H9 (cell line): ENCODE results near the gene TSPAN6. TPM values are rescaled to one million over a fixed set of nuclear protein-coding genes. Genes with fewer than 3 reads are reported as not detected.

Source experiments
- DNase-seq: peaks from one replicate; pipeline ENCODE4 v3.0.0-alpha.2; 2017
- H2AFZ ChIP-seq: one replicate; pipeline ENCODE4 v1.6.1; 2013; ENCODE audit warnings: mild to moderate bottlenecking, low read length, control low read depth, moderate library complexity
- H2AK5ac ChIP-seq: 2 replicates; pipeline ENCODE4 v1.6.1; 2013; ENCODE audit warnings: low read length, control low read depth, mixed read lengths; ENCODE audit not compliant: insufficient read length
- H2BK120ac ChIP-seq: one replicate; pipeline ENCODE4 v1.6.1; 2013; ENCODE audit warnings: low read depth, mild to moderate bottlenecking, low read length, control low read depth, inconsistent platforms; ENCODE audit not compliant: poor library complexity, severe bottlenecking
- H2BK12ac ChIP-seq: 2 replicates; pipeline ENCODE4 v1.6.1; 2013; ENCODE audit warnings: low read length, control low read depth, mixed read lengths, low read depth; ENCODE audit not compliant: insufficient read length
- H2BK15ac ChIP-seq: 2 replicates; pipeline ENCODE4 v1.6.1; 2013; ENCODE audit warnings: low read depth, low read length, control low read depth
- H2BK20ac ChIP-seq: one replicate; pipeline ENCODE4 v1.6.1; 2013; ENCODE audit warnings: low read depth, mild to moderate bottlenecking, low read length, control low read depth, inconsistent platforms; ENCODE audit not compliant: poor library complexity, severe bottlenecking
- H2BK5ac ChIP-seq: 2 replicates; pipeline ENCODE4 v1.6.1; 2013; ENCODE audit warnings: low read length, control low read depth, mixed read lengths; ENCODE audit not compliant: insufficient read length
- H3K14ac ChIP-seq: 2 replicates; pipeline ENCODE4 v1.6.1; 2013; ENCODE audit warnings: low read length, control low read depth; ENCODE audit not compliant: insufficient read depth
- H3K18ac ChIP-seq: 2 replicates; pipeline ENCODE4 v1.6.1; 2013; ENCODE audit warnings: low read depth, mild to moderate bottlenecking, mixed read lengths, low read length, control low read depth; ENCODE audit not compliant: insufficient read length
- H3K23ac ChIP-seq: 2 replicates; pipeline ENCODE4 v1.6.1; 2013; ENCODE audit warnings: low read length, control low read depth, mixed read lengths, low read depth; ENCODE audit not compliant: insufficient read length
- H3K23me2 ChIP-seq: 2 replicates; pipeline ENCODE4 v1.6.1; 2013; ENCODE audit warnings: low read depth, mild to moderate bottlenecking, mixed read lengths, low read length, control low read depth; ENCODE audit not compliant: insufficient read length, poor library complexity, severe bottlenecking
- H3K27ac ChIP-seq: 2 replicates; pipeline ENCODE4 v1.5.1; 2013; ENCODE audit warnings: low read length, control low read depth, mixed read lengths, low read depth; ENCODE audit not compliant: insufficient read length
- H3K27me3 ChIP-seq: 2 replicates; pipeline ENCODE4 v1.6.1; 2013; ENCODE audit warnings: low read length, control low read depth, inconsistent platforms; ENCODE audit not compliant: insufficient read depth
- H3K4ac ChIP-seq: 2 replicates; pipeline ENCODE4 v1.6.1; 2013; ENCODE audit warnings: low read depth, mild to moderate bottlenecking, control low read depth, inconsistent platforms, low read length, moderate library complexity
- H3K4me1 ChIP-seq: 2 replicates; pipeline ENCODE4 v1.6.1; 2013; ENCODE audit warnings: low read length, control low read depth, inconsistent platforms; ENCODE audit not compliant: insufficient read depth
- H3K4me2 ChIP-seq: 2 replicates; pipeline ENCODE4 v1.6.1; 2013; ENCODE audit warnings: low read length, control low read depth, mixed read lengths; ENCODE audit not compliant: insufficient read length, insufficient read depth
- H3K56ac ChIP-seq: 2 replicates; pipeline ENCODE4 v1.6.1; 2013; ENCODE audit warnings: low read depth, mild to moderate bottlenecking, mixed read lengths, low read length, control low read depth; ENCODE audit not compliant: insufficient read length
- H3K79me1 ChIP-seq: 2 replicates; pipeline ENCODE4 v1.6.1; 2013; ENCODE audit warnings: low read depth, mild to moderate bottlenecking, moderate library complexity, low read length, control low read depth, inconsistent platforms; ENCODE audit not compliant: insufficient read depth, poor library complexity, severe bottlenecking
- H3K79me2 ChIP-seq: 2 replicates; pipeline ENCODE4 v1.6.1; 2013; ENCODE audit warnings: low read length, control low read depth, inconsistent platforms; ENCODE audit not compliant: insufficient read depth
- H3K9ac ChIP-seq: 2 replicates; pipeline ENCODE4 v1.6.1; 2013; ENCODE audit warnings: low read length, control low read depth, mixed read lengths; ENCODE audit not compliant: insufficient read length; ENCODE audit errors: extremely low read depth
- H3K9me3 ChIP-seq: one replicate; pipeline ENCODE4 v1.6.1; 2013; ENCODE audit warnings: low read depth, low read length, inconsistent platforms; ENCODE audit not compliant: control insufficient read depth
- H3T11ph ChIP-seq: one replicate; pipeline ENCODE4 v1.6.1; 2013; ENCODE audit warnings: mild to moderate bottlenecking, low read length, control low read depth, inconsistent platforms
- H4K20me1 ChIP-seq: one replicate; pipeline ENCODE4 v1.6.1; 2013; ENCODE audit not compliant: control insufficient read depth, insufficient read length, insufficient read depth
- H4K5ac ChIP-seq: 2 replicates; pipeline ENCODE4 v1.6.1; 2013; ENCODE audit warnings: low read depth, mild to moderate bottlenecking, mixed read lengths, low read length, control low read depth; ENCODE audit not compliant: insufficient read length
- H4K8ac ChIP-seq: replicated peaks from 2 replicates; pipeline ENCODE4 v1.6.1; 2013; ENCODE audit warnings: low read length, control low read depth, mixed read lengths, low read depth; ENCODE audit not compliant: insufficient read length
- H4K91ac ChIP-seq: 2 replicates; pipeline ENCODE4 v1.6.1; 2013; ENCODE audit warnings: low read depth, mild to moderate bottlenecking, moderate library complexity, mixed read lengths, low read length, control low read depth; ENCODE audit not compliant: insufficient read length
- H3K27ac Mint-ChIP-seq, 3 experiments: 2 replicates in 2 of 3; 3 replicates in 1 of 3; pipeline ENCODE4 v1.8.0; 2020 to 2021; ENCODE audit warnings: mixed read lengths in 3 of 3, mild to moderate bottlenecking in 1 of 3, moderate library complexity in 1 of 3
- H3K27me3 Mint-ChIP-seq: 2 replicates; pipeline ENCODE4 v1.8.0; 2021; ENCODE audit warnings: low read depth, mild to moderate bottlenecking, moderate library complexity, mixed read lengths
- H3K36me3 Mint-ChIP-seq, 3 experiments: 2 replicates in 2 of 3; 3 replicates in 1 of 3; pipeline ENCODE4 v1.8.0; 2020 to 2021; ENCODE audit warnings: low read depth in 3 of 3, mixed read lengths in 3 of 3; ENCODE audit not compliant: insufficient read depth in 1 of 3
- H3K4me1 Mint-ChIP-seq, 2 experiments: 2 replicates each; pipeline ENCODE4 v1.8.0; 2020; ENCODE audit warnings: mixed read lengths in 2 of 2
- H3K4me3 Mint-ChIP-seq, 2 experiments: 2 replicates in 1 of 2; 3 replicates in 1 of 2; pipeline ENCODE4 v1.8.0; 2020 to 2021; ENCODE audit warnings: mild to moderate bottlenecking in 2 of 2, mixed read lengths in 2 of 2, moderate library complexity in 1 of 2
- H3K9me3 Mint-ChIP-seq, 2 experiments: 2 replicates in 1 of 2; 3 replicates in 1 of 2; pipeline ENCODE4 v1.8.0; 2020; ENCODE audit warnings: mild to moderate bottlenecking in 2 of 2, mixed read lengths in 2 of 2, moderate library complexity in 1 of 2
- CTCF ChIP-seq: fragments of 200-600 bp; sonication (generic); conservative IDR thresholded peaks from 3 replicates; pipeline ENCODE4 v1.8.0; 2021; ENCODE audit warnings: antibody characterized with exemption, mild to moderate bottlenecking
- WGBS: extraction: QIAGEN DNeasy Blood & Tissue Kit; methylation state at CpG from one replicate; pipeline ENCODE4 v1.1.7; 2013; ENCODE audit warnings: missing lambda C conversion rate, low lambda C conversion rate, mixed read lengths; ENCODE audit not compliant: insufficient read length; ENCODE audit errors: extremely low coverage; 5-methylcytosine and 5-hydroxymethylcytosine counted together
- total RNA-seq: library from RNA; stranded (reverse); gene quantifications from 2 replicates; pipeline ENCODE4 v1.2.1, GENCODE V29; 2021

The TSPAN6 gene
- total RNA-seq, 1 experiment from 2014 or later: 61.3 TPM

GRCh38 chrX:100596601-100597000, 40.0 kb downstream of the TSPAN6 start:
- Histone ChIP-seq H3T11ph (no peak overlapping the region), H4K5ac (no peak overlapping the region), H2BK120ac (no peak overlapping the region), H3K4me2 (no peak overlapping the region), H3K9ac (no peak overlapping the region), H2BK5ac (no peak overlapping the region), H3K27me3 (no peaks in the 10 kb centered on the region), H2BK15ac (no peak overlapping the region), H4K8ac (no peak overlapping the region), H3K23ac (no peak overlapping the region), H3K4ac (no peak overlapping the region), H4K91ac (no peak overlapping the region), H3K79me1 (no peaks in the 10 kb centered on the region), H2AK5ac (no peak overlapping the region), H4K20me1 (no peaks in the 10 kb centered on the region), H3K27ac (no peak overlapping the region), H3K79me2 (no peaks in the 10 kb centered on the region), H3K18ac (no peak overlapping the region), H2AFZ (no peak overlapping the region), H3K23me2 (no peaks in the 10 kb centered on the region), H2BK12ac (no peak overlapping the region), H2BK20ac (no peak overlapping the region), H3K4me1 (peaks cover 10% of the 10 kb centered on the region; the same call in 1 of the 2 replicates), H3K56ac (no peak overlapping the region), H3K14ac (no peak overlapping the region), H3K9me3 (no peaks in the 10 kb centered on the region)
- H3K4me1 Mint-ChIP-seq: peaks cover 32 to 55% of the 10 kb centered on the region in 2 experiments
- H3K9me3 Mint-ChIP-seq: peaks cover 0 to 67% of the 10 kb centered on the region in 2 experiments; a peak in 2 of 5 replicates
- TF ChIP-seq CTCF: no peak
- no peaks in the 10 kb centered on the region; a peak in 1 of 7 replicates for H3K36me3 Mint-ChIP-seq
- DNase-seq: no peak
- no peaks in the 10 kb centered on the region for H3K27me3 Mint-ChIP-seq
- no peak overlapping the region for H3K4me3 Mint-ChIP-seq
- peak overlapping the region in 2 of 3 experiments; percentile 15 to 84; a peak in 2 of 7 replicates for H3K27ac Mint-ChIP-seq
- WGBS: no CpG with 5 or more reads among the region's 2 CpGs
